Cortex of kidney (tissue), 1 donor: ENCODE results near the gene WDR46.

Source experiments
- DNase-seq: peaks from one replicate; lab custom pipeline; 2025; lab: John Stamatoyannopoulos, UW

The WDR46 gene, protein sequence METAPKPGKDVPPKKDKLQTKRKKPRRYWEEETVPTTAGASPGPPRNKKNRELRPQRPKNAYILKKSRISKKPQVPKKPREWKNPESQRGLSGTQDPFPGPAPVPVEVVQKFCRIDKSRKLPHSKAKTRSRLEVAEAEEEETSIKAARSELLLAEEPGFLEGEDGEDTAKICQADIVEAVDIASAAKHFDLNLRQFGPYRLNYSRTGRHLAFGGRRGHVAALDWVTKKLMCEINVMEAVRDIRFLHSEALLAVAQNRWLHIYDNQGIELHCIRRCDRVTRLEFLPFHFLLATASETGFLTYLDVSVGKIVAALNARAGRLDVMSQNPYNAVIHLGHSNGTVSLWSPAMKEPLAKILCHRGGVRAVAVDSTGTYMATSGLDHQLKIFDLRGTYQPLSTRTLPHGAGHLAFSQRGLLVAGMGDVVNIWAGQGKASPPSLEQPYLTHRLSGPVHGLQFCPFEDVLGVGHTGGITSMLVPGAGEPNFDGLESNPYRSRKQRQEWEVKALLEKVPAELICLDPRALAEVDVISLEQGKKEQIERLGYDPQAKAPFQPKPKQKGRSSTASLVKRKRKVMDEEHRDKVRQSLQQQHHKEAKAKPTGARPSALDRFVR

DNA sequence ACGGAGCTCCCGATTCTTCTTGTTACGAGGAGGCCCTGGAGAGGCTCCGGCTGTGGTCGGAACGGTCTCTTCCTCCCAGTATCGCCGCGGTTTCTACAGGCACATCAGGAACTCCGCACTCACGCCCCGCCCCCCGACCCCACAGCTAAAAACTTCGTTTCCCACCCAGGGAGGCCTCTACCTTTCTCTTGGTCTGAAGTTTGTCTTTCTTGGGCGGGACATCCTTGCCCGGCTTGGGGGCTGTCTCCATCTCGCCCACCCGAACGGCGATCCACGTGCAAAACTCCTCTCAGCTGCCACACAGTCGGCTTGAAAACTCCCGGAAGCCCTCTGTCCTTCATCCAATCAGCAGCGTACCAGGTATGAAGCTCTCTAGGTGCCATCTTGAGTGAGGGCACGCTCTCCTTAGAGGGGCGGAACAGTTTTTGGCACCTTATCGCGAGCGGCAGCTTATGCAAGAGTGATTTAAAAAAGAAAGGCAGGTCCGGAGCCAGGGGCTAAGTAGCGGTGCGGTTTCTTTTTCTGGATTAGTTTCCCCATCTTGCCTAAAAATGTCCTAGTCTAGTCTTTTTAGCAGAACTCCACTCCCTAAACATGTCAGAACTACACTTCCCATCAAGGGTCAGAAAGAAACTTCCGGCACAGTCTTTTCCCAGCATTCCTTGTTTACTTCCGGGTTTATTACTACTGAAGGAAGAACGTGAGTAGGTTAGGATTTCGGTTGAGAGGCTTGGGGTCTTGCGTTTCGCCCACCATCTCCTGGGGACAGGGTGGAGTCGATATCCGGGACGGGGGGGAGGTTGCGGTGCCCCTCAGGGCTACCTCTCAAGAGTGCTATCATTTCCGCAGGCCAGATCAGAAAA lies at the start of gene WDR46, which contains the start of gene PFDN6:
TSS of gene WDR46 (minus strand) at position 319 of the 863 bp plus-strand sequence. CDS start at position 250, 69 bp downstream.
TSS of gene PFDN6 (plus strand) at position 681 of the 863 bp plus-strand sequence. CDS start 256 bp downstream, outside the sequence.
- DNase-seq, result no peak

DNA sequence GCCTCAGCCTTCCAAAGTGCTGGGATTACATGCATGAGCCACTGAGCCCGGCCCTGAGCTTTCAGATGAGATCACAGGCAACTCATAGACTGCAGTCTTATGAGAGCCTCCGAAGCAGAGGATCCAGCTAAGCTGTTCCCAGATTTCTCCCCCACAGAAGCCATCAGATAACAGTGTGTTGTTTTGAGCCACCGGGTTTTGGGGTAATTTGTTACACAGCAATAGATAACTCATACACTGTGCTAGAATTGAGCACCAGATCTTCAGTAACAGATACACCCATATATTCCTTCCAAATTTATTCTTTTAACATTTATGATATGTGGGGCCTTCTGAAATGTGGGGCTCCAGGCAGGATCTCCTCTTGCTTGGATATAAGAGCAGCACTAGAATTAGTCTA lies 47.5 kb upstream of the WDR46 start:
- no peak for DNase-seq

DNA sequence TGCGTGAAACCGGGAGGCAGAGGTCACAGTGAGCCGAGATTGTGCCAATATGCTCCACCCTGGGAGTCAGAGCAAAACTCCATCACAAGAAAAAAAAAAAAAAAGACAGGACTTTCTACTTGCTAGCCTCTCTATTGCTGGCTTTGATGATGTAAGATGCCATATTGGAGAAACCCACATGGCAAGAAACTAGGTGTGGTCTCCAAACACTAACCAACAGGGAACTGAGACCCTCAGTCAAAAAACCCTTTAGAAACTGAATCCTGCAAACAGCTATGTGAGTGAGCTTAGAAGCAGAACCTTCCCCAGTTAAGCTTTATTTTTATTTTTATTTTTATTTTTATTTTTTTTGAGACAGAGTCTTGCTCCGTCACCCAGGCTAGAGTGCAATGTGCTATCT lies 46.9 kb upstream of the WDR46 start:
- no peak for DNase-seq

DNA sequence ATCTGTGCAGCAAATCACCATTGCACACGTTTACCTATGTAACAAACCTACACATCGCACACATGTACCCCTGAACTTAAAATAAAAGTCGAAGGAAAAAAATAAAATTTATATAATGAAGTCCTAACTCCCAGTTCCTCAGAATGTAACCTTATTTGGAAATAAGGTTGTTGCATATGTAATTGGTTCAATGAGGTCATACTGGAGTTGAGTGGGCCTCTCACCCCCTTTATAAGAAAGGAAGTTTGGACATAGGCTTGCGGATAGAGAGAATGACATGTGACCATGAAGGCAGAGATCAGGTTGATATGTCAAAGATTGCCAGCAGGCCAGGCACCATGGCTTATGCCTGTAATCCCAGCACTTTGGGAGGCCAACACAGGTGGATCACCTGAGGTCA lies 44.6 kb upstream of the WDR46 start:
- DNase-seq, result no peak

DNA sequence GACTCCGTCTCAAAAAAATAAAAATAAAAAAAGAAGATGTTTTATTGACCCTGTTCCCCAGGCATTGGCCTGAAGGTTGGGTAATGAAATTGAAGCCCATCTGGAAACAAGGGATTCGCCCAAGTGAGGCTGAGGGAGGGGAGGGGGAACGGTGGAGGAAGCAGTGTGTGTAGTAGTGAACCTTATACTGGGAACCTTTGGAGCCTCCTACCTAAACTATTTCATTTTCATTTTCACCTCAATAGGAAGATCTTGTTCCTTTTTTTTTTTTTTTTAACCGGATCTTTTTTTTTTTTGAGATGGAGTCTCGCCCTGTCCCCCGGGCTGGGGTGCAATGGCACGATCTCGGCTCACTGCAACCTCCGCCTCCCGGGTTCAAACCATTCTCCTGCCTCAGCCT lies 41.7 kb upstream of the WDR46 start:
- DNase-seq, result no peak

DNA sequence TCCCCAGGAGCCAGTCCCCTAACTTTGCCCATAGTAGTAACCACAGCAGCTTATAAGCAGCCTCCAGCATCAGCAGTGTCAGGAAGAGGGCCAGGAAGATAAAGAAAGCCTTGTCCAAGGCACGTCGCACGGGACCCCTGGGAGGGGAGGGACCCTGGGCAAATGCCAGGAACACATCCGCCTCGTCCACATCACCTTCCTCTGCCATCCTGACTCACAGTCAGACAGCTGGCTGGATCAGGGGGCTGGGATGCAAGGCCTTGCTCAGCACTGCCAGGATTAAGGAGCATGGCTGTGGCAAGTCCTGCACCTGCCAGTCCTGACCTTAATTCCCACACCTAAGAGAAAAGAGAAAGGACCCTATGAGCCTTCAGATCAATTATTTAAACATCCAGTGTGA lies 40.0 kb upstream of the WDR46 start:
- DNase-seq, result no peak

DNA sequence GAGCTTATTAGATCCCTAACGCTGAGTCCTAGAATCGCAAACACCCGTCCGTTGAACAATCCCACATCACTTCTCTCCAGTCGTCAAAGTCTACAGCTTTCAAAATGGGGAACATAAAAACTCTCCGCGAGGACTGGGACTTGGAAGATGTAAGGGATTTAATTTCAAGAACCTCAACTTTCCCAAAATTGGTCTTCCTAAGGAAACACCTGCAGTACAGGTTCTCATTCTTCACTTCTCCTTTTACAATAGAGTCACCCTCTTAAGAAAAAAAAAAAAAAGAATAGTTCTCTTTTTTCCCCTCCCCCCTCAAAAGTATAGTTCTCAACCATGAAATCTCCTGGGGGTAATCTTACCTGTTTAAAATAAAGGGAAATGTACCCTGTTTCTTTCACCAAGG lies 35.1 kb upstream of the WDR46 start:
- DNase-seq, result no peak

DNA sequence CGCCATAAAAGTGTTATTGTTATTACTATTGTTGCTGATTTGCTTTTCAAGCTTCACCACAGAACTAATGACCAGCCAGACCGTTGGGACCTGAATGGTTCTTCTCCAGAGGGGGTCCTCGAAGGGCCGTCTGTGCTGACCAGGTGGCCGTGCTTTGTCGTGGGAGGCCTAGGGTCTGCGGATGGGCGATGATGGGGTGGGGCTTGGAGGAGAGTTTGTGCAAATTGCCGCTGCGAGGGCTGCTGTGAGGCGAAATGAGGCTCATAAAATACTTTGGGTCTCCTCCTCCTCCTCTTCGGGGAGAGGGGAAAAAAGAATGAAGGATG lies 34.5 kb upstream of the WDR46 start:
- DNase-seq, result no peak

DNA sequence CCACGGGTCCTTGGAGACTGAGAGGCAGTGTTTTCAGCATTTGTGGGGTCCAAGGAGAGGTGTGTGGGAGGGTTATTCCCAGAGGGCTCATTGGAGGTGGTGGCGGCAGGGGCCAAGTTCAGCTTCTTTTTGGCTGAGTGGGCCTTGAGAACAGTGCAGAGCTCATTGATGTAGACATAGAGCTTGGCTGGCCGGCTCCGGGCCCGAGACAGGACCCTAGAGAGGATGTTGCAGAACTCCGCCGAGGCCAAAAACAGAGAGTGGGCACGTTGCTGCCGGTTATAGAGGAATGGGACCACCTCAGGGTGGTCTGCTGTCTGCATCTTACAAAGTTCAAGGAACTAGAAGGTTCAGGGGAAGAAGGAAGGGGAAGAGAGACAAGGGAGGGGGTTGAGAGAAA lies 32.2 kb upstream of the WDR46 start:
- no peak for DNase-seq

DNA sequence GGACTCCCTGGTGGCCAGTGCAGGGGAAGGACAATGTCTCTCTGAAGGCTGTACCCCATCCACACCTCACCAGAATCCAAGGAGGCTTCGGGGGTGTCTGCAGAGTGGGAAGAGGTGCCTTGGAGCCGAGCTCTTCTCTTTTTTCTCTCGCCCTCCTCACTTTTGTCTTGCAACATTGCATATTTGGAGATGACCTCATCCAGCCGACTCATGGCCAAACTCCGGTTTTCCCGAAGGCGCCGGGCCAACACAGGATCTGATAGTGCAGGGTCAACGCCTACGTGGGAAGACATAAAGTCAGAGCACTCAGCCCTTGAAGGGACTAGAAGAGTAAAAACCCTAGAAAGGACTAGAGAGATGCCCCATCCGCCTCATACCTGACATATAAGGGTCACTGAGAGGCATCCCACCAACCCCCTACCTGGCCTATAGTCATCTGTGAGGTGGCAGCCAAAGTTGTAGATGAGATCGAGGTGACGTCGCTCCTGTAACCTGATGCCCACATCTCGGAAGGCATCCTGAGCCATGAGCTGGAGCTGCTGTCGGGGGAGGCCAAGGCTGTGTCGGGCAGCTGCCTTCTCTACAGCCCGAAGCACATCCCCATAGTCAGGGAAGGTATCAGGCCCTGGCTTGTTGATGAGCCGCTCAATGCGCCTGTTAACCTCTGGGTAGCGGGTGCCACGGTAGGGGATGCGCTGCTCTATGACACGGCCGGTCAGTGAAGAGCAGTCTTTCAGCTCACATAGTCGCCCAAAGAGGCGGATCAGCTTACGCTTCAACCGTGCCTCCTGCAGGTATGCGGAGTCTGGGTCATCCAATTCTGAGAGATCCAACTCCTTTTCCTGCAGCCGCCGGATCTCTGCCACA lies 31.5 kb upstream of the WDR46 start:
- no peak for DNase-seq

DNA sequence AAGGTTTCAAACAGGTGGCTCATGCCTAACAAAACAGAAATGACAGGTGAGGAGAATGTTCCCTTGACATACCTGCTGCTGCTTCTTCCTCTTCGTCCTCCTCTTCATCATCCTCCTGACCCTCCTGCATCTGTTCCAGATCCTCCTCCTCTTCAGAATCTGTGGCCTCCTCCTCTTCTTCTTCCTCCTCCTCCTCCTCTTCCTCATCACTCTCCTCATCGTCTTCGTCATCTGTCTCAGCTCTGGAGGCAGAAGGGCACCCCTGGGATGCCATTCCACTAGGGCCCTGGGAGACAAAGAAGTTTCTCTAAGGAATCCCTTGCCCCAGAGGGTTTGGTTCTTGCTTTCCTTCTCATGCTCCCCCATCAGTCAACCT lies 30.9 kb upstream of the WDR46 start:
- DNase-seq, result no peak

DNA sequence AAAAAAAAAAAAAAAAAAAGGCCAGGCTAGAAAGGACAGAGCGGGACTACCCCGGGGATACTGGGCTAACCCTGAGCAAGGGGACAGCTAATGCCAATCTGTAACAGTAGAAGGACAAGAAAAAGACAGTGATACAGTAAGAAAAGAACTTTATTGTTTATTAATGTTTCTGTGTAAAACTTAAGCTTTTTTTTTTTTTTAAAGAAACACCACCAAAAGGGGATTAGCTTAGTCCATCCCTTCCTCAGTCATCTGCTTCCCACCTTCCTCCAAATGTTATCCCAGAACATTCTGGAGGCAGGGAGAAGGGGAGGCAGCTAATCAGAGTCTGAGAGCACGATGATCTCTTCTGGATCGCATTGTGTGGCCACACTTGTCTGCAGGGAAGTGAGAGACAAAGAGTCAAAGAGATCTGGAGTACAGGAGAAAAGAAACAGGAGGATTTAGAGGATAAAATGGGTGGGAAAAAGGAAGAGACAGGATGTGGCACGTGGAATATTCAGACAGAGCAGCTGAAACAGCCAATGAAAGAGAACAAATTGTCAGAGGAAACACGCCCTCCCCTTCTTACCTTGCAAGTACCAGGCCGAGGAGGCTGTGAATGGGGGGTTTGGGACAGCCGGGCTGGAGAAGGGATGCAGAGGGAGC lies 29.5 kb upstream of the WDR46 start:
- DNase-seq, result no peak

DNA sequence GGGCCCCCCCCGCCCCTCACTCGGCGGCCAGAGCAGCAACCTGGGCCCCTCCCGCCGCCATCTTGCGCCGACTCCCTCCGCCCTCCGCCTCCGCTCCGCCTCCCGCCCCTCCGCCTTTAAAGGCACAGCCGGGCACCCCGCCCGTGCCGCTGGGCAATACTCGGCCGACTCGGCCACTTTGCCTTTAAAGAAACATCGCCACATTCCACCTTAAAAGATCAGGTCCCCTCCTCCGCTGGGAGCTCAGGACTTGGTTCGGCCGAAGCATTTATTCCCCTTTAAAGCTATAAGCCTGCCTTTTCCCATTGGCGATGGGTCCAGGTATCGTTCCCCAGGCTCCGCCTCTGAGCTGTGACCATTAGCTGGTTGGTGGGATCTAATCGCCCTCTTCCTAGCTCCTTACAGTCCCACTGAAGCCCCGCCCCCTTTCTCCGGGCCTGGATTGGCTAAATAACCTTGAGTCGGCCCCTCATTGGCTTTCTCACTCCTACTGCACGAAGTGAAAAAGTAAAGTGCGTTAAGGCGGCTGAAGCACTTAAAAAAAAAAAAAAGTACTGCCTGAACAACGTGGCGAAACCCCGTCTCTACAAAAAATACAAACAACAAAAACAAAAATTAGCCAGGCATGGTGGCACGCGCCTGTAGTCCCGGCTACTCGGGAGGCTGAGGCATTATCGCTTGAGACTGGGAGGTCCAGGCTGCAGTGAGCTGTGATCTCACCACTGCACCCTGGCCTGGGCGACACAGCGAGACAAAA lies 28.8 kb upstream of the WDR46 start, which contains the start of gene ZBTB22:
TSS of gene ZBTB22 (minus strand) at position 76 of the 757 bp plus-strand sequence. CDS start 828 bp downstream, outside the sequence.
- no peak for DNase-seq

DNA sequence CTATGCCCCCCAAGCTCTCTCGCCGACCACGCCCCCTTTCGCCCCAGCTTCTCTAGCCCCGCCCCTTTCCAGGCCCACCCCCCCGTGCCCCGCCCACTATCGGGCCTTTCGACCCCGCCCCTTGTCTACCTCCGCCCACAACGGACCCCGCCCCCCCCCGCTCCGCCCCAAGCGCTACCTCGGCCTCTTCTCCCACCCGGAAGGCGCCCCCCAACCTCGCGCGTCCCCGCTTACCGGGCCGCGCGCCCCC lies 28.3 kb upstream of the WDR46 start:
- no peak for DNase-seq

DNA sequence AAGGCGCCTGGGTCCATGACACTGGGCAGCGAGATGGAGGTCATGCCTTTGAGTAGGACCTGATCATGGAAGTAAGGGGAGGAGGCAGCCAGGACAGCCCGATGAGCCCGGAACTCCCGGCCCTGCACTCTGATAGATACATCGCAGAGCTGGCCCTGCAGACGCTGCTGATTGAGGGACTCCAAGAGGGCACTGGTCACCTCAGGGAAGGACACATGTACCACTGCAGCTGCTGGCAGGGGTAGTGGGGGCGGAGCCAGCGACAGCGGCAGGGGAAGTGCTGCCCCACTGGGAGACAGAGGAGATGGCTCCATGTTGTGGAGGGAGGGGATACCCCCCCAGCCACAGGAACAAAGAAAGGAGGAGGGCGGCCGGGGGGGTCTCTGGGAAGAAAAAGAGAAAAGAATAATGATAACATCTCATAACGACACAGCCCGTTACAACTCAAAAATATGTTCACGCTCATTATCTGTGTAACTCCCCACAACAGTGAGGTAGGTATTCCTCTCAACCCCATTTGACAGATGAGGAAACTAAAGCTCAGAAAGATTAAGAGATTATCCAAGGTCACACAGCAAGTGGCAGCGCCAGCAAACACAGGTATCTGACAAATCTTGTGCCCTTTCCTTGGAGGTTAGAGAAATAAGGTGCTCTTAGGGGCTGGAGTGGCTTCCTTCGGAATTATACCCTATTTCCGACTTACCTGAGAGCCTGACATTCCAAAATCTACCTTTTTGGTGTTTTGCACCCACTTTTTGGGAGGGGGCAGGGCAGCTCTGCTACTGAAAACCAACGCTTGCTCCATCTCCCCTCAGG lies 27.8 kb upstream of the WDR46 start:
- DNase-seq, result no peak

DNA sequence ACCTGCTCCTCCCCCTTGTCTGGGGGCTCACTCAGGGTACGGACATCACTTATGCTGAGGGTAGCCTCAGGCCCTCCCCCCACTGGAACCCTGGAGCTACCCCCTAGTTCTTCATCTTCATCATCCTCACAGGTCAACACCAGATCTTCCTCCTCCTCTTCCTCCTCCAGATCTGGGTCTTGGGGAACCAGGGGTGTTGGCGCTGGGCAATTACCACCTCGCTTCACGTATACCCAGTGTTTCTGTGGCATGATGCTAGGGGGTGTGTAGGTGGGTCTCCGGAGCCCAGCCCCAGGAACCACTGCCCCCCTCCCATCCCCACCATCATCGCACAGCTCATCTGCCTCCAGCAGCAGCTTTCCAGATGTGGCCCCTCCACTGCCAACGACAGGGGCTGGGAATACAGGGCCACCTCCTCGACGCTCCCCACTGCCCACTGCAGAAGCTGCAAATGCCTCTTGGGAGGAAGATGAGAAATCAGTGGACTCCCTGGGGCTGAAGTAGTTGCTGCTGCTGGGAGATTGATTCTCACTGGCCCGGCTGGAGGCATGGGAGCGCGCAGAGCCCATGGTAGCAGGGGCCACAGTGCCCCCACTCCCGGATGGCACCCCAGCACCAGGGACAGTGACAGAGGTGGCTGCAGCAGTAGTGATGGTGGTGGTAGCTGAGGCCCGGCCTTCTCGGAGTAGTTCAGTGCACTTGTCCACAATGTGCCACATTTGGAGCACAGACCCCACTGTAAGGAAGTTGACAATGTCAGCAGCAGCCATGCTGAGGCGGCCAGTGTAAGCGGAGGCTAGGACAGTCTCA lies 27.0 kb upstream of the WDR46 start:
- DNase-seq, result no peak

DNA sequence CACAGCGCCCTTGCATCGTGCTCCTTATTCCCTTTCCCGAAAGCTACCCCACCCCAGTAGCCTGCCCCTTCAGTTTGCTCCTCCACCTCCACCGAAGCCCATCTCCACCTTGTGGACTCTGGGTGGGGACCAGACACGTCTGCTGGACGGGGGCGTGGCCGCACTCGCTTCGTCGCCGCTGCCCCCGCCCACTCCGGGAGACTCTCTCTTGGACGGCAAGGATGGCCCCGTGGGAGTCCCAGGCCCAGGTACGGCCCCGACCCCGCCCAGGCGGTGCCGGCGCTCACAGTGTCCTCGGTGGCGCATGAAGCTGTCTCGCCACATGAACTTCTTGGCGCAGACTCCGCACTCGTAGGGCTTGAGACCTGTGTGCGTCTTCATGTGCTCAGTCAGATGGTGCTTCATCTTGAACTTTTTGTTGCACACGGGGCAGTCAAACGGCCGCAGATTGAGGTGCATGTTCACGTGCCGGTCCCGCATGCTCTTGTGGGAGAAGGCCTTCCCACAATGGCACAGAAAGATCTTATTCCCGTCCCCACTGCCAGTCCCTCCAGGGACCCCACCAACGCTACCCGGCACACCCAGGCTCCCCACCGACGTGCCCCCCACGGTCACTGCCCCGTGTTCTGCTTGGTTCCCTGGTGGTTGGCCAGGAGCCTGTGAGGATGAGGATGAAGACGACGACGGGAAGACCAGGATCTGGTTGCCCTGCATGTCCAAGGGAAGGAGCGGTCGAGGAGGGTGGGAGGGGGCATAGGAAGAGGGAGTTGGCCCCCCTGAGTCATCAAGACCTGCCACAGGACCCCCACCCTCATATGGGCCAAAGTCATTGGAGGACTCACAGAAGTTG lies 26.1 kb upstream of the WDR46 start:
- DNase-seq, result no peak

DNA sequence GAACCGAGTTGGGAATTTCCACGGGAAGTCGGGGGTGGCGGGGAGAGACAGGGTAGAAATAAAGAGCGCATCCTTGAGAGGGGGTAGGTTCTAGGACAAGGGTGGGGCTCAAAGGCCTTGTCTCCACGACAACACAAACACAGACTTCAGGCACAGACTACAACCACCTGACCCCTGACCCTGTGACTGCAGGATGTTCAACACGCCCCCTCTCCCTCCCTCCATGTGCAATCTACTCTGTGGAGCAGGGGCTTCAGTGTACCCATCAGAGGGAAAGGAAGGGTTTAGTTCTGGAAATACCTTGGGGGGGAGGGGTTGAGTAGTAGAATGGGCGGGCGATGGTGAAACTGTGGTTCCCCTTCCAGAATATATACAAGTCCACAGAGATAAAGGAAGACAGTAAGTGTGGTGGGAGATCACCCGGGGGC lies 25.5 kb upstream of the WDR46 start:
- DNase-seq, result no peak
